Pancreas (tissue), 10 donors: ENCODE measurements around the gene CPLANE2. TPM values are rescaled to one million over a fixed set of nuclear protein-coding genes. Genes with fewer than 3 reads are reported as not detected.
A peak's percentile ranks its signal among the peaks of the same experiment; 100 is the strongest.

Source experiments
- ATAC-seq, 4 donors: fragments of 200-7000 bp; cut with Tn5 transposase; one replicate each; pipeline versions ENCODE4 v1.8.0 to v1.9.1; 2020; ENCODE audit warnings: mild to moderate bottlenecking in 4 of 4, moderate library complexity in 4 of 4
- DNase-seq, 6 donors: peaks; one replicate each; pipeline ENCODE4 v3.0.0-alpha.2; 2020
- FAIRE-seq: peaks from 2 replicates; lab custom pipeline; 2012; peaks lifted over from hg19 to GRCh38; lab: Jason Lieb, UNC
- H3K27ac ChIP-seq, 4 donors: fragments of 200-600 bp; sonication (generic); 1 replicate in 3 of 4; 2 replicates in 1 of 4; pipeline versions ENCODE4 v1.5.0 to v1.8.0; 2020
- H3K27me3 ChIP-seq, 4 donors: fragments of 200-600 bp; one replicate each; pipeline ENCODE4 v1.8.0; 2021
- H3K36me3 ChIP-seq, 3 donors: fragments of 200-600 bp; sonication (generic) in 1 of 3; one replicate each; pipeline versions ENCODE4 v1.5.0 to v1.8.0; 2020 to 2021
- H3K4me1 ChIP-seq, 3 donors: fragments of 200-600 bp; one replicate each; pipeline ENCODE4 v1.8.0; 2021
- H3K4me3 ChIP-seq, 4 donors: fragments of 200-600 bp; sonication (generic) in 2 of 4; one replicate each; pipeline versions ENCODE4 v1.5.0 to v1.8.0; 2020 to 2021
- H3K9me3 ChIP-seq, 4 donors: fragments of 200-600 bp; one replicate each; pipeline ENCODE4 v1.8.0; 2021
- WGBS, 2 donors: extraction: QIAGEN DNeasy Blood & Tissue Kit; methylation state at CpG; one replicate each; pipeline ENCODE4 v1.1.7; 2013; 5-methylcytosine and 5-hydroxymethylcytosine counted together
- intact Hi-C, 3 donors: fragments of 100-400 bp; cut with DNase I; formaldehyde crosslinking; loops; one replicate each; pipeline versions ENCODE4 v1.11.1 to v1.14.2; 2022
- polyA plus RNA-seq, 2 donors: library from polyadenylated mRNA; stranded (reverse); fragments of 200-250 nt; gene quantifications; one replicate each; pipeline ENCODE4 v1.2.3, GENCODE V29; 2013
- total RNA-seq, 6 donors: library from RNA; stranded (reverse); fragmentation: NEBNext Ultra II Directional in 4 of 6; extraction: Animal tissue kit (Norgen Biotek cat#: 25700) in 4 of 6; gene quantifications; one replicate each; pipeline versions ENCODE4 v1.2.1 to v1.2.4, GENCODE V29; 2021 to 2023
- TF ChIP-seq, protein P1 (sequence below), 4 donors: fragments of 200-600 bp; sonication (generic) in 3 of 4; IDR thresholded peaks; one replicate each; pipeline versions ENCODE4 v1.5.0 to v1.8.0; 2021; ENCODE audit warnings: antibody characterized with exemption in 4 of 4
- donor health status: healthy with polysubstance abuse.
- donor health status: DM: no; HTN: no; CAD: no; lungs with moderate emphysema.
- donor health status: DM: no; HTN: no; CAD: no.
- donor health status: control.
- donor health status: control.
- donor health status: Bipolar disorder and iron deficiency.
- donor health status: DM: yes; HTN: yes; CAD: no.
- donor health status: DM: no; HTN: no; CAD: no.
- donor health status: DM: no; HTN: no; CAD: no.
- donor health status: DM: yes; HTN: yes; CAD: no.

CPLANE2 gene
- total and polyA plus RNA-seq, 8 donors: 2.2 to 9.1 (median 3.9) TPM

DNA sequence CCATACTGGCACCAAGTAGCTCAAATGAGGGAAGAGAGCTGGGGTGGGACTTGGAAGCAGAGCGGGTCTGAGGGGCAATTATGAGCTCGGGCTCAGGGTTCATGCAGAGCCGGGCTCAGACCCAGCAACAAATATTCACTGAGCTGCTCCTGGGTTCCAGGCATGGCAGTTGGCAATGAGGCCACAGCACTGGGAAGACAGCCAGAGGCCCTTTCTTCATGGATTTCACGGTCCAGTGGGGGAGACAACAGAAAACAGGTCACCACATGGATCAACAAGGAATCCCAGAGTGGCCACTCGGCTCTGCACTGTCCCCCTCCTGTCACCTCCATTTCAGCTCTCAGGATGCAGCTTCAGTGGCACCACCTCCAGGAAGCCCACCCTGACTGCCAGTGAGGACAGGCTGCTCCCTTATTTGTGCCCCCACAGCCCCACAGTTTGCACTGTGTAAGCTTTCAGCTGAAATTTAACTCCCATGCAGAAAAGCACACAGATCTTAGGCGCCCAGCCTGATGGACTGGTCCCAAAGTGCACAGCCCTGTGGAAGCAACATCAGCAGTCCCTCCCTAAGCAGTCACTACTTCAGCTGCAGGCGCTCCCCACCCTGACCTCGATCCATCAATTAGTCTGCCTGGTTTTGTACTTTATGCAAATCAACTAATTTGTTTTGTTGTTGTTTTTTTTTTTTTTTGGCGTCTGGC lies 46.9 kb downstream of the CPLANE2 start:
- no peak for FAIRE-seq
- TF ChIP-seq, protein P1, sequence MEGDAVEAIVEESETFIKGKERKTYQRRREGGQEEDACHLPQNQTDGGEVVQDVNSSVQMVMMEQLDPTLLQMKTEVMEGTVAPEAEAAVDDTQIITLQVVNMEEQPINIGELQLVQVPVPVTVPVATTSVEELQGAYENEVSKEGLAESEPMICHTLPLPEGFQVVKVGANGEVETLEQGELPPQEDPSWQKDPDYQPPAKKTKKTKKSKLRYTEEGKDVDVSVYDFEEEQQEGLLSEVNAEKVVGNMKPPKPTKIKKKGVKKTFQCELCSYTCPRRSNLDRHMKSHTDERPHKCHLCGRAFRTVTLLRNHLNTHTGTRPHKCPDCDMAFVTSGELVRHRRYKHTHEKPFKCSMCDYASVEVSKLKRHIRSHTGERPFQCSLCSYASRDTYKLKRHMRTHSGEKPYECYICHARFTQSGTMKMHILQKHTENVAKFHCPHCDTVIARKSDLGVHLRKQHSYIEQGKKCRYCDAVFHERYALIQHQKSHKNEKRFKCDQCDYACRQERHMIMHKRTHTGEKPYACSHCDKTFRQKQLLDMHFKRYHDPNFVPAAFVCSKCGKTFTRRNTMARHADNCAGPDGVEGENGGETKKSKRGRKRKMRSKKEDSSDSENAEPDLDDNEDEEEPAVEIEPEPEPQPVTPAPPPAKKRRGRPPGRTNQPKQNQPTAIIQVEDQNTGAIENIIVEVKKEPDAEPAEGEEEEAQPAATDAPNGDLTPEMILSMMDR (IDR thresholded peaks at IDR 0.05): no peak
- peak in 2 of 4 donors; percentile 25 to 53 for ATAC-seq
- Histone ChIP-seq H3K4me1 (no peaks in the 10 kb centered on the region), H3K27me3 (no peaks in the 10 kb centered on the region), H3K27ac (no peak overlapping the region), H3K36me3 (no peaks in the 10 kb centered on the region), H3K9me3 (no peaks in the 10 kb centered on the region), H3K4me3 (no peak overlapping the region)
- DNase-seq: no peak
- WGBS, 2 donors: 47 to 56% methylated on average over 9 of the region's 9 CpGs
- intact Hi-C loops: loop anchor here (2.0 to 5.0 kb wide), 3 partner anchors 107 to 113 kb away; no protein-coding TSS in a partner anchor

DNA sequence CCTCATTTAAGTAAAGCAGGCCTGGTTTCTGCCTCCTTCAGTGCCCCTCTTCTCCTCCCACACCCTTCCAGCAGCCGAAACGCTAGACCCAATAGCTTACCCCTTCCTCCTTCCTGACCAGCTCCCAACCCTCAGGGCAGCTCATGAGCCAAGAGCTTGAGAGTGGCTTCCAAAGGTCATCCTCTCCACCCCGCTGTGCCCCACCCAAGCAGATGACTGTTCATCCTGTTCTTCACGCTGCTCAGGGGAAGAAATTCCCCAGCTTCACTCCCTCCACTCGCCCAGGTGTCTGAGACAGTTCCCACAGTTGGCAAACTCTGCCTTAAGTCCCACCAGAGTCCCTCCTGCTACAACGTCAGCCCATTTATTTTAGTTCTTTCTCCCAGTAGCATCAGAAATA lies 48.0 kb downstream of the CPLANE2 start:
- 55 to 72% methylated on average over 6 of the region's 6 CpGs for WGBS, 2 donors
- no peak for FAIRE-seq
- no peaks in the 10 kb centered on the region for H3K9me3 ChIP-seq
- ATAC-seq: peak in 1 of 4 donors; percentile 17
- no peak overlapping the region for H3K27ac ChIP-seq
- H3K4me1 ChIP-seq: no peaks in the 10 kb centered on the region
- DNase-seq: peak in 1 of 6 donors; percentile 12
- intact Hi-C loops: loop anchor here in 1 of 3 donors (2.0 kb wide), 1 partner anchor 106 kb away; no protein-coding TSS in a partner anchor
- TF ChIP-seq, protein P1 (IDR thresholded peaks at IDR 0.05): no peak
- no peaks in the 10 kb centered on the region for H3K27me3 ChIP-seq
- H3K4me3 ChIP-seq: no peak overlapping the region
- H3K36me3 ChIP-seq: no peaks in the 10 kb centered on the region

DNA sequence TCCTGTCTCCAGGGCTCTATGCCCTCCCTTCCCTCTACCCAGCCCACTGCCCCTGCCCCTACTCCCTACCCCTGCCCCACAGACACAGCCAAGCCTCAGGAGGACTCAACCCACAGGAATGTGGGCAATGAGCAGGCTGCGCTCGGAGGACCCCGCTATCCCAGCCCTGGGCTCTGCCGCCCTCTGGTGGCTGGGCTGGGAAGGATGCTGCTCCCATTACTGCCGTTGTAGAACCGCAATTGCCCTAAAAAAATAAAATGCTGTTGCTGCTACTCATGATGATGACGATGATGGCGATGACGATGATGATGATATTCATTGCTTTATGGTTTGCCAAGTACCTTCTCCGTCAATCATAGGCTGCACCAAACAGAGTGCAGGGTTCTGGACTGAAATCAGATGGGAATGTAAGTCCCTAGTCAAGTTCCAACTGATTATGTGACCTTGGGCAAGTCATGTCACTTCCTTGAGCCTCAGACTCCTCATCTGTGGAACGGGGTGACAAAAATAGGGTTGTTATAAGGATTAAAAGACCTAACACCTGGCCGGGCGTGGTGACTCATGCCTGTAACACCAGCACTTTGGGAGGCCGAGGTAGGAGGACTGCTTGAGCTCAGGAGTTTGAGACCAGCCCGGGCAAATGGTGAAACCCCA lies 49.1 kb downstream of the CPLANE2 start:
- Histone ChIP-seq H3K27me3 (no peaks in the 10 kb centered on the region), H3K36me3 (no peaks in the 10 kb centered on the region), H3K27ac (no peak overlapping the region), H3K4me3 (no peak overlapping the region), H3K4me1 (no peaks in the 10 kb centered on the region), H3K9me3 (no peaks in the 10 kb centered on the region)
- ATAC-seq (peak; percentile 81 to 97 (median 84)), DNase-seq (peak; percentile 56 to 92 (median 80)), FAIRE-seq (no peak)
- intact Hi-C loops: loop anchor here in 1 of 3 donors (2.0 kb wide), 1 partner anchor 105 kb away; no protein-coding TSS in a partner anchor
- WGBS, 2 donors: 14 to 16% methylated on average over 15 of the region's 15 CpGs
- TF ChIP-seq, protein P1 (IDR thresholded peaks at IDR 0.05): peak; percentile 82 to 95 (median 88)

DNA sequence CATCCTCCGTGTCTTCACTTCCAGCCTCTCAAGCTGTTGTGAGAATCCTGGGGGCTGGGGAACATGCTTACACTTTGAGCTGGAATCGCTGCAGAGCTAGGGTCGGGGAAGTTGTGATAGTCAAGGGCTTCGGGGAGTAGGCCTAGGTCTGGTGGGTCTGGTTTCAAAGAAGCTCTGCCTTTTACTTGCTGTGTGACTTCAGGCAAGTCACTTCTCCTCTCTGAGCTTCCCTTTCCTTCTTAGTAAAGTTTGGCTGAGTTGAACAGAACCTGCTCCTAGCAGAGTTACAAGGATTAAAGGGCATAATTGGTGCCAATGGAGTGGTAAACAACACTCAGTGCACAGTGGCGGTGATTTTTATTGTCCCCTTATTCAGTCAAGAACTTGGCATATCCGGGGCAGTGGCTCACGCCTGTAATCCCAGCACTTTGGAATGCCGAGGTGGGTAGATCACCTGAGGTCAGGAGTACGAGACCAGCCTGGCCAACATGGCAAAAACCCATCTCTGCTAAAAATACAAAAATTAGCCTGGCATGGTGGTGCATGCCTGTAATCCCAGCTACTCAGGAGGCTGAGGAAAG lies 50.2 kb downstream of the CPLANE2 start:
- no peak for ATAC-seq
- Histone ChIP-seq H3K27me3 (no peaks in the 10 kb centered on the region), H3K4me1 (no peaks in the 10 kb centered on the region), H3K36me3 (no peaks in the 10 kb centered on the region), H3K4me3 (no peak overlapping the region), H3K9me3 (no peaks in the 10 kb centered on the region), H3K27ac (no peak overlapping the region)
- no peak for DNase-seq
- WGBS, 2 donors: 72 to 76% methylated on average over 9 of the region's 9 CpGs
- no peak for FAIRE-seq
- intact Hi-C loops: no loop called here
- TF ChIP-seq, protein P1 (IDR thresholded peaks at IDR 0.05): no peak
